ENCODE results near the gene MCC. TPM values are rescaled to one million over a fixed set of nuclear protein-coding genes. Genes with fewer than 3 reads are reported as not detected.
A peak's percentile ranks its signal among the peaks of the same experiment; 100 is the strongest.

MCC gene
- polyA plus RNA-seq, 2 of the 4 experiments (the other 2 are of a cell fraction): 0.09 to 0.10 TPM

DNA sequence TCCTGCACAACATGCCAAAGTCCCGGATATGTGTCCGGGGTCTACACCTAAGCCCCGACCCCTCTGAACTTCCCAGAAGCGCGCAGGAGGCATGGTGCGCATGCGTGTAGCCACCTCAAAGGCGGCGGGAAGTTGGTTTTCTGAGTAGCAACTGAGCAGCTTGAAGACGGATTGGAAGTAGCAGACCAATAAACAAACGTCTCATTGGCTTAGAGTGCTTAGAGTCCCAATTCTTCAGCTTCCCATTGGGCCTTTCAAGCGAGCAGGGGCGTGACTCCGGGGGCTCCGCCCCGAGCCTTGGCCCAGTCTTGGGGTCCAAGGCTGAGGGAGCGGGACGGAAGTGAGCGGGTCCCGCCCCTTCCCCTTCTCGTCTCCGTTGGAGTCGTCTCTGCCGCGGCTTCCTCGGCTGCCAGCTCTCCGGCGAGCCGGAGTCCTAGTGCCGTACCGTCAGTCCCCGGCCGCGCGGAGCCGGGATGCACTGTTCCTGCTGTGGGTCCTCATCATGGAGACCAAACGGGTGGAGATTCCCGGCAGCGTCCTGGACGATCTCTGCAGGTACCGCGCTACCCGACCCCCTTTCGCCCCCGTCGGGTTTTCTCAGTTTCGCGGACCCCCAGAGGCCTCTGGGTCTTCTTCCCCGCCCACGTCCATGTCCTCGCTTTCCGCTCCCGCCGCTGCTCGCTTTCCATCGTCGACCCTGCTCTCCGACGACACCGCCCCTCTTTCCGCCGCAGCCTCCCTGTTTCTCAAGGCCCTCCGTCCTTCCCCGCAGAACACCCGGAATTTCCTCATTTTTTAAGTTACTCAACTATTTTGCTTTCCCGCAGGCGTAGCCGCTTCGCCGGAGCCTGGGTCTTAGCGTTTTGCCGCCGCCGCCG lies 511.6 kb downstream of the MCC start, which contains the start of gene DCP2:
Gene DCP2 (plus strand): TSS at position 367 of the 878 bp plus-strand sequence. CDS start 136 bp downstream, at position 503.
- peak within 1 kb of the TSS; percentile 88 to 93 for H3K27ac ChIP-seq
- CTCF ChIA-PET: interaction anchor here (0.5 to 2.7 kb wide), 7 partner anchors 11 to 75 kb away, joined by 3 to 11 read pairs (median 3); partner anchors contain the start of gene REEP5
- FAIRE-seq: peak; percentile 97
- ATAC-seq: peak; percentile 96 to 99
- DNase-seq (ENCODE audit: low read depth in 1 of 2, low spot score in 1 of 2): peak; percentile 99
- peak within 1 kb of the TSS; percentile 78 for H3K4me2 ChIP-seq
- TF ChIP-seq GATA3 (IDR thresholded peaks at IDR 0.05; ENCODE audit: borderline replicate concordance) (no peak), KDM5A (IDR thresholded peaks at IDR 0.05) (0 out of 2 replicates have a peak, but pooled peaks have one; percentile 33), JUN (IDR thresholded peaks at IDR 0.05) (peak; percentile 51 to 69; a peak in 3 of 5 replicates), POLR2A (IDR thresholded peaks at IDR 0.05; ENCODE audit: low read length) (peak; percentile 69), HEYL (CRISPR knock-in tag; IDR thresholded peaks at IDR 0.05) (no peak), PHF8 (IDR thresholded peaks at IDR 0.05; ENCODE audit: borderline replicate concordance, low read depth) (peak; percentile 63), RFX5 (IDR thresholded peaks at IDR 0.05) (peak; percentile 94)
- TF ChIP-seq, protein P1, sequence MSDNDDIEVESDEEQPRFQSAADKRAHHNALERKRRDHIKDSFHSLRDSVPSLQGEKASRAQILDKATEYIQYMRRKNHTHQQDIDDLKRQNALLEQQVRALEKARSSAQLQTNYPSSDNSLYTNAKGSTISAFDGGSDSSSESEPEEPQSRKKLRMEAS (IDR thresholded peaks at IDR 0.05): peak; percentile 87
- TF ChIP-seq, protein P2, sequence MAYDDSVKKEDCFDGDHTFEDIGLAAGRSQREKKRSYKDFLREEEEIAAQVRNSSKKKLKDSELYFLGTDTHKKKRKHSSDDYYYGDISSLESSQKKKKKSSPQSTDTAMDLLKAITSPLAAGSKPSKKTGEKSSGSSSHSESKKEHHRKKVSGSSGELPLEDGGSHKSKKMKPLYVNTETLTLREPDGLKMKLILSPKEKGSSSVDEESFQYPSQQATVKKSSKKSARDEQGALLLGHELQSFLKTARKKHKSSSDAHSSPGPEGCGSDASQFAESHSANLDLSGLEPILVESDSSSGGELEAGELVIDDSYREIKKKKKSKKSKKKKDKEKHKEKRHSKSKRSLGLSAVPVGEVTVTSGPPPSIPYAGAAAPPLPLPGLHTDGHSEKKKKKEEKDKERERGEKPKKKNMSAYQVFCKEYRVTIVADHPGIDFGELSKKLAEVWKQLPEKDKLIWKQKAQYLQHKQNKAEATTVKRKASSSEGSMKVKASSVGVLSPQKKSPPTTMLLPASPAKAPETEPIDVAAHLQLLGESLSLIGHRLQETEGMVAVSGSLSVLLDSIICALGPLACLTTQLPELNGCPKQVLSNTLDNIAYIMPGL (CRISPR knock-in tag; IDR thresholded peaks at IDR 0.05; ENCODE audit: borderline replicate concordance): 0 out of 2 replicates have a peak, but pooled peaks have one; percentile 38
- TF ChIP-seq, protein P3, sequence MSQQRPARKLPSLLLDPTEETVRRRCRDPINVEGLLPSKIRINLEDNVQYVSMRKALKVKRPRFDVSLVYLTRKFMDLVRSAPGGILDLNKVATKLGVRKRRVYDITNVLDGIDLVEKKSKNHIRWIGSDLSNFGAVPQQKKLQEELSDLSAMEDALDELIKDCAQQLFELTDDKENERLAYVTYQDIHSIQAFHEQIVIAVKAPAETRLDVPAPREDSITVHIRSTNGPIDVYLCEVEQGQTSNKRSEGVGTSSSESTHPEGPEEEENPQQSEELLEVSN (IDR thresholded peaks at IDR 0.05; ENCODE audit: borderline replicate concordance, low read depth): peak; percentile 97
- TF ChIP-seq, protein P4, sequence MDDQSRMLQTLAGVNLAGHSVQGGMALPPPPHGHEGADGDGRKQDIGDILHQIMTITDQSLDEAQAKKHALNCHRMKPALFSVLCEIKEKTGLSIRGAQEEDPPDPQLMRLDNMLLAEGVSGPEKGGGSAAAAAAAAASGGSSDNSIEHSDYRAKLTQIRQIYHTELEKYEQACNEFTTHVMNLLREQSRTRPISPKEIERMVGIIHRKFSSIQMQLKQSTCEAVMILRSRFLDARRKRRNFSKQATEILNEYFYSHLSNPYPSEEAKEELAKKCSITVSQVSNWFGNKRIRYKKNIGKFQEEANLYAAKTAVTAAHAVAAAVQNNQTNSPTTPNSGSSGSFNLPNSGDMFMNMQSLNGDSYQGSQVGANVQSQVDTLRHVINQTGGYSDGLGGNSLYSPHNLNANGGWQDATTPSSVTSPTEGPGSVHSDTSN (IDR thresholded peaks at IDR 0.05): no peak
- TF ChIP-seq, protein P5, sequence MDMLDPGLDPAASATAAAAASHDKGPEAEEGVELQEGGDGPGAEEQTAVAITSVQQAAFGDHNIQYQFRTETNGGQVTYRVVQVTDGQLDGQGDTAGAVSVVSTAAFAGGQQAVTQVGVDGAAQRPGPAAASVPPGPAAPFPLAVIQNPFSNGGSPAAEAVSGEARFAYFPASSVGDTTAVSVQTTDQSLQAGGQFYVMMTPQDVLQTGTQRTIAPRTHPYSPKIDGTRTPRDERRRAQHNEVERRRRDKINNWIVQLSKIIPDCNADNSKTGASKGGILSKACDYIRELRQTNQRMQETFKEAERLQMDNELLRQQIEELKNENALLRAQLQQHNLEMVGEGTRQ (IDR thresholded peaks at IDR 0.05): no peak
- H3K9me3 ChIP-seq: no peaks in the 10 kb centered on the region
- peaks cover 22% of the 10 kb centered on the region for H3K4me1 ChIP-seq
- peak within 1 kb of the TSS; percentile 86 for H3K4me3 ChIP-seq
- POLR2A ChIA-PET: interaction anchor here (0.7 to 2.3 kb wide), 12 partner anchors 8 to 534 kb away, joined by 3 to 18 read pairs (median 6); partner anchors contain the start of genes REEP5 and SRP19
- WGBS (ENCODE audit: missing lambda C conversion rate): 1% methylated on average over 64 of the region's 75 CpGs

DNA sequence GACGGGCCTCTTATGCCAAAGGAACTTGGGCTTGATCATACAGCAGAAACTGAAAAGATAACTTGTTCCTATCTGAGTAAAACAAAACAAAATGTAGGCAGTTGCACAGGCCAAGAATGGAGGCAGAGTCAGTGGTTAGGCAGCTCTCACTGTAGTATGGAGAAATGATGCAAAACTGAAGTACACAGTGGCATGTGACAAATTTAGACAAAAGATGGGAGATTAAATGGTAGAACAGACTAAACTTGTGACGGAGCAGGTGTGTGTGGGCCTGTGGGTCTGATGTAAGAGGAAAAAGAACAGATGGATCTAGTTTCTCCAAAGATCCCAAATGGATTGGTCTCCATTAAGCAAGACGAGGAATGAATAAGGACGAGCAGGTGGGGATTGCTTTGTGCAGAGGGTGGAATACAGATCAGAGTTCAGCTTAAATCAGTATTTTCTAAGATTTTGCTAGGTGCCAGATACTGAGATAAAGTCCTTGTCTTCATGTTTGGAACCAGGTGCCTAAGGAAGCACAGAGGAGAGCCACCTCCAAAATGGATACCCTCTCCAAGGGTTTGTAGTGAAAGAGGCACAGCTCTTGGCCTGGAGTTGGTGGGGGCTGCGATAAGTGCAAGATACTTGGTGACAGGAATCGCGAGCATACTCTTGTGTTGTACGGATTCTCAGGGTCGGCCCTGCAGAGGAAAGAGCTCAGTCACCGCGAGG lies 512.4 kb downstream of the MCC start:
- WGBS (ENCODE audit: missing lambda C conversion rate): 25% methylated on average over 11 of the region's 11 CpGs
- H3K4me2 ChIP-seq: peak overlapping the region; percentile 76
- H3K4me1 ChIP-seq: peaks cover 22% of the 10 kb centered on the region
- ATAC-seq (peak; percentile 55 to 57), DNase-seq (ENCODE audit: low read depth in 1 of 2, low spot score in 1 of 2) (no peak), FAIRE-seq (no peak)
- no peaks in the 10 kb centered on the region for H3K9me3 ChIP-seq
- ChIA-PET POLR2A (interaction anchor here (0.7 to 2.3 kb wide), 12 partner anchors 8 to 535 kb away, joined by 3 to 18 read pairs (median 6); partner anchors contain the start of genes REEP5 and SRP19), CTCF (interaction anchor here (0.6 to 2.7 kb wide), 6 partner anchors 11 to 54 kb away, joined by 3 to 11 read pairs (median 4); partner anchors contain the start of gene REEP5)
- TF ChIP-seq EHF (CRISPR knock-in tag; IDR thresholded peaks at IDR 0.05) (no peak), RARB (CRISPR knock-in tag; IDR thresholded peaks at IDR 0.05) (no peak), MYC (IDR thresholded peaks at IDR 0.05; ENCODE audit: borderline replicate concordance, low read length) (no peak), ESRRA (IDR thresholded peaks at IDR 0.05; ENCODE audit: borderline replicate concordance, low read length) (no peak), KDM1A (IDR thresholded peaks at IDR 0.05; ENCODE audit: low read depth) (no peak), JUNB (IDR thresholded peaks at IDR 0.05) (no peak)
- TF ChIP-seq, protein P6, sequence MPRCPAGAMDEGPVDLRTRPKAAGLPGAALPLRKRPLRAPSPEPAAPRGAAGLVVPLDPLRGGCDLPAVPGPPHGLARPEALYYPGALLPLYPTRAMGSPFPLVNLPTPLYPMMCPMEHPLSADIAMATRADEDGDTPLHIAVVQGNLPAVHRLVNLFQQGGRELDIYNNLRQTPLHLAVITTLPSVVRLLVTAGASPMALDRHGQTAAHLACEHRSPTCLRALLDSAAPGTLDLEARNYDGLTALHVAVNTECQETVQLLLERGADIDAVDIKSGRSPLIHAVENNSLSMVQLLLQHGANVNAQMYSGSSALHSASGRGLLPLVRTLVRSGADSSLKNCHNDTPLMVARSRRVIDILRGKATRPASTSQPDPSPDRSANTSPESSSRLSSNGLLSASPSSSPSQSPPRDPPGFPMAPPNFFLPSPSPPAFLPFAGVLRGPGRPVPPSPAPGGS (IDR thresholded peaks at IDR 0.05): 0 out of 3 replicates have a peak, but pooled peaks have one; percentile 23
- peak overlapping the region; percentile 86 for H3K4me3 ChIP-seq
- peak overlapping the region; percentile 81 to 93 for H3K27ac ChIP-seq

Measured in A549 (cell line).